Adrenal gland (tissue), 12 donors: ENCODE data around the gene MARS1. TPM values are rescaled to one million over a fixed set of nuclear protein-coding genes. Genes with fewer than 3 reads are reported as not detected.

Experiments used
- DNase-seq, 7 donors: peaks; one replicate each; pipeline ENCODE4 v3.0.0-alpha.2; 2019 to 2020
- H3K27ac ChIP-seq, 5 donors: fragments of 200-600 bp; sonication (generic) in 4 of 5; 1 replicate in 3 of 5; 2 replicates in 2 of 5; pipeline versions ENCODE4 v1.5.1 to v1.8.0; 2016 to 2020; ENCODE audit warnings: mild to moderate bottlenecking in 1 of 5
- H3K27me3 ChIP-seq: fragments of 200-600 bp; 2 replicates; pipeline ENCODE4 v1.8.0; 2021
- H3K36me3 ChIP-seq, 2 donors: fragments of 200-600 bp; replicated peaks in 1 of 2; 1 replicate in 1 of 2; 2 replicates in 1 of 2; pipeline versions ENCODE4 v1.5.1 to v1.8.0; 2018 to 2022
- H3K4me1 ChIP-seq, 2 donors: fragments of 200-600 bp; replicated peaks in 1 of 2; 1 replicate in 1 of 2; 2 replicates in 1 of 2; pipeline versions ENCODE4 v1.5.1 to v1.8.0; 2018 to 2021
- H3K4me3 ChIP-seq, 4 donors: fragments of 200-600 bp; sonication (generic) in 3 of 4; one replicate each; pipeline ENCODE4 v1.5.1; 2016 to 2018
- H3K9me3 ChIP-seq, 3 donors: fragments of 200-600 bp; sonication (generic) in 1 of 3; replicated peaks in 1 of 3; 1 replicate in 2 of 3; 2 replicates in 1 of 3; pipeline versions ENCODE4 v1.5.1 to v1.8.0; 2016 to 2021
- CTCF ChIP-seq, 6 experiments: fragments of 450-650 bp in 4 of 6; fragments of 200-600 bp in 2 of 6; sonication (generic) in 1 of 6; IDR thresholded peaks; 1 replicate in 5 of 6; 2 replicates in 1 of 6; pipeline versions ENCODE4 v1.5.1 to v1.8.0; 2016 to 2021; ENCODE audit warnings: antibody characterized with exemption in 6 of 6, mild to moderate bottlenecking in 2 of 6, moderate library complexity in 1 of 6
- POLR2A ChIP-seq, 2 donors: fragments of 450-650 bp; IDR thresholded peaks; one replicate each; pipeline ENCODE4 v1.6.1; 2017; ENCODE audit warnings: antibody characterized with exemption in 2 of 2, mild to moderate bottlenecking in 2 of 2, moderate library complexity in 1 of 2
- WGBS, 4 donors: extraction: QIAGEN DNeasy Blood & Tissue Kit in 2 of 4; methylation state at CpG; one replicate each; pipeline versions ENCODE4 v1.1.5 to v1.1.7; 2013 to 2017; 5-methylcytosine and 5-hydroxymethylcytosine counted together
- intact Hi-C, 2 donors: fragments of 100-400 bp; cut with DNase I; formaldehyde crosslinking; loops; one replicate each; pipeline versions ENCODE4 v1.14.1 to v1.15.0; 2022 to 2023
- polyA plus RNA-seq, 3 donors: library from polyadenylated mRNA; stranded (reverse); fragments of 200-250 nt in 2 of 3; fragments of 350-450 nt in 1 of 3; fragmentation: Illumina TruSeq in 1 of 3; extraction: RNeasy Lipid Tissue Mini Kit (QIAGEN cat#74804) in 1 of 3; gene quantifications; one replicate each; pipeline ENCODE4 v1.2.3, GENCODE V29; 2013 to 2014
- total RNA-seq, 9 donors: library from RNA; depleted of rRNA in 4 of 9; stranded (reverse); fragments of >200 nt in 4 of 9; fragments of 120-200 nt in 1 of 9; fragmentation: NEBNext Ultra II Directional in 1 of 9; extraction: Animal tissue kit (Norgen Biotek cat#: 25700) in 1 of 9; gene quantifications; one replicate each; pipeline versions ENCODE4 v1.1.0 to v1.2.4, GENCODE V29; 2013 to 2023
- donor health status: healthy with polysubstance abuse.
- donor health status: Bipolar disorder and iron deficiency.
- donor health status: DM: yes; HTN: yes; CAD: no.
- donor health status: DM: no; HTN: no; CAD: no.
- donor health status: DM: no; HTN: no; CAD: no.
- donor health status: DM: yes; HTN: yes; CAD: no.

Gene MARS1
- total and polyA plus RNA-seq, 12 donors = 38.3 to 210 (median 135) TPM

- Histone ChIP-seq H3K36me3 (peaks cover 0 to 64% of the 10 kb centered on the region in 2 donors), H3K27ac (peak overlapping the region in 1 of 5 donors; percentile 17), H3K27me3 (no peaks in the 10 kb centered on the region), H3K4me1 (peaks cover 32% of the 10 kb centered on the region in 2 donors), H3K4me3 (no peak overlapping the region), H3K9me3 (no peaks in the 10 kb centered on the region)
- intact Hi-C loops = no loop called here
- TF ChIP-seq POLR2A (IDR thresholded peaks at IDR 0.05) = no peak
- no peak for TF ChIP-seq CTCF (IDR thresholded peaks at IDR 0.05)
- DNase-seq = no peak
- 76 to 87% (median 79%) methylated on average over 15 to 16 of the region's 16 CpGs for WGBS, 4 donors
Measured at GRCh38 chr12:57525615-57526383, 37.9 kb downstream of the MARS1 start.

- intact Hi-C loops = no loop called here
- peaks cover 0 to 72% of the 10 kb centered on the region in 2 donors for H3K36me3 ChIP-seq
- no peaks in the 10 kb centered on the region for H3K9me3 ChIP-seq
- H3K4me3 ChIP-seq = no peak overlapping the region
- H3K27me3 ChIP-seq = no peaks in the 10 kb centered on the region
- peaks cover 24% of the 10 kb centered on the region in 2 donors for H3K4me1 ChIP-seq
- TF ChIP-seq POLR2A (IDR thresholded peaks at IDR 0.05) (no peak), CTCF (IDR thresholded peaks at IDR 0.05) (no peak)
- WGBS, 4 donors = 72 to 86% (median 77%) methylated on average over 4 of the region's 4 CpGs
- no peak for DNase-seq
- peak overlapping the region in 2 of 5 donors; percentile 17 to 40 for H3K27ac ChIP-seq
Measured at GRCh38 chr12:57526477-57527126, 38.7 kb downstream of the MARS1 start.

GRCh38 chr12:57527184-57527583 is 39.3 kb downstream of the MARS1 start:
- WGBS, 4 donors = 64 to 87% (median 73%) methylated on average over 5 of the region's 5 CpGs
- Histone ChIP-seq H3K9me3 (no peaks in the 10 kb centered on the region), H3K27me3 (no peaks in the 10 kb centered on the region), H3K36me3 (peaks cover 0 to 78% of the 10 kb centered on the region in 2 donors), H3K4me3 (no peak overlapping the region), H3K4me1 (peaks cover 18% of the 10 kb centered on the region in 2 donors), H3K27ac (no peak overlapping the region)
- no peak for DNase-seq
- TF ChIP-seq POLR2A (IDR thresholded peaks at IDR 0.05) = no peak
- intact Hi-C loops = no loop called here

GRCh38 chr12:57528176-57528575 is 40.3 kb downstream of the MARS1 start:
- H3K4me1 ChIP-seq = peaks cover 17% of the 10 kb centered on the region in 2 donors
- H3K36me3 ChIP-seq = peaks cover 0 to 88% of the 10 kb centered on the region in 2 donors
- WGBS, 4 donors = 82 to 95% (median 86%) methylated on average over 4 to 12 of the region's 12 CpGs
- no peak overlapping the region for H3K27ac ChIP-seq
- no peaks in the 10 kb centered on the region for H3K9me3 ChIP-seq
- H3K27me3 ChIP-seq = no peaks in the 10 kb centered on the region
- TF ChIP-seq CTCF (IDR thresholded peaks at IDR 0.05) (no peak), POLR2A (IDR thresholded peaks at IDR 0.05) (no peak)
- intact Hi-C loops = no loop called here
- no peak overlapping the region for H3K4me3 ChIP-seq
- no peak for DNase-seq
